ENCODE data around the gene GALNT10. TPM values are rescaled to one million over a fixed set of nuclear protein-coding genes. Genes with fewer than 3 reads are reported as not detected.

Gene GALNT10
- total and polyA plus RNA-seq, 2 of the 8 experiments (the other 6 are each of a cell fraction or from before 2014, with no cell fraction given): 4.6 to 15.5 TPM

GRCh38 chr5:154364771-154365170 lies 174.2 kb downstream of the GALNT10 start:
- no peak overlapping the region for H4K91ac ChIP-seq (replicated peaks; ENCODE audit: insufficient read length, low read length)

More at GRCh38 chr5:154364771-154365170, 174.2 kb downstream of the GALNT10 start:
- FAIRE-seq (no peak), DNase-seq (ENCODE audit: low read depth in 1 of 2, low spot score in 2 of 2) (no peak)
- Histone ChIP-seq H2BK120ac (replicated peaks; ENCODE audit: low read depth, low read length) (no peak overlapping the region), H2BK12ac (ENCODE audit: low read depth, low read length) (no peak overlapping the region), H4K8ac (ENCODE audit: extremely low read depth, insufficient read depth, low read length) (no peak overlapping the region), H3K56ac (replicated peaks; ENCODE audit: insufficient read length, low read depth, low read length) (no peak overlapping the region), H3K27me3 (replicated peaks in 1 of 4; ENCODE audit: control insufficient read depth in 3 of 4, extremely low read depth in 1 of 4, insufficient read depth in 3 of 4, low read length in 3 of 4) (0 out of 7 replicates have a peak, but pooled peaks cover 0 to 2% (median 0%) of the 10 kb centered on the region in 4 experiments), H3K4me2 (ENCODE audit: insufficient read depth in 1 of 2, low read depth in 2 of 2, low read length in 2 of 2) (no peak overlapping the region), H3K4me1 (replicated peaks in 1 of 4; ENCODE audit: control insufficient read depth in 3 of 4, insufficient read depth in 4 of 4, low read length in 3 of 4) (peaks cover 2 to 7% (median 5%) of the 10 kb centered on the region in 4 experiments; a peak in 6 of 7 replicates), H3K9ac (replicated peaks in 1 of 4; ENCODE audit: extremely low read depth in 1 of 4, low read depth in 3 of 4, low read length in 3 of 4) (no peak overlapping the region), H3K23ac (ENCODE audit: insufficient read length) (no peak overlapping the region), H3K14ac (ENCODE audit: insufficient read length) (no peak overlapping the region), H2BK5ac (ENCODE audit: low read depth, low read length) (no peak overlapping the region), H2AFZ (ENCODE audit: low read length) (no peak overlapping the region), H2BK15ac (ENCODE audit: low read length) (no peak overlapping the region), H3K4ac (replicated peaks; ENCODE audit: insufficient read length, low read depth, low read length) (no peak overlapping the region), H3K4me3 (ENCODE audit: extremely low read depth in 1 of 4, insufficient read depth in 2 of 4, low read depth in 3 of 4, low read length in 4 of 4) (no peak overlapping the region), H3K79me2 (ENCODE audit: control insufficient read depth in 1 of 2, insufficient read depth in 2 of 2, low read length in 2 of 2) (no peaks in the 10 kb centered on the region), H3K36me3 (ENCODE audit: control insufficient read depth in 2 of 4, insufficient read depth in 4 of 4, low read length in 3 of 4) (no peaks in the 10 kb centered on the region), H4K5ac (ENCODE audit: insufficient read length, low read depth, low read length) (no peak overlapping the region), H2AK5ac (ENCODE audit: low read depth, low read length) (no peak overlapping the region), H3K27ac (ENCODE audit: low read depth, low read length) (no peak overlapping the region), H4K20me1 (replicated peaks in 1 of 2; ENCODE audit: control insufficient read depth in 1 of 2, insufficient read depth in 2 of 2, low read length in 2 of 2) (no peaks in the 10 kb centered on the region), H2BK20ac (ENCODE audit: low read length) (no peak overlapping the region), H3K79me1 (ENCODE audit: low read depth, low read length) (no peaks in the 10 kb centered on the region), H3K23me2 (ENCODE audit: low read depth, low read length) (no peaks in the 10 kb centered on the region), H3K9me3 (ENCODE audit: insufficient read depth in 2 of 2, low read depth in 1 of 2, low read length in 1 of 2) (no peaks in the 10 kb centered on the region), H3K18ac (ENCODE audit: extremely low read depth, low read length) (no peak overlapping the region)
- no peak for TF ChIP-seq SP2 (IDR thresholded peaks at IDR 0.05; ENCODE audit: low read length)
- no peak for TF ChIP-seq SIRT6 (IDR thresholded peaks at IDR 0.05; ENCODE audit: low read length)
- ChIA-PET CTCF (ENCODE audit: partially characterized antibody) (interaction anchor here (1.0 kb wide), 1 partner anchor 58 kb away, joined by 3 read pairs; no protein-coding TSS in a partner anchor), POLR2A (ENCODE audit: partially characterized antibody) (no interaction called here)
- 92% methylated on average over 2 of the region's 2 CpGs; no CpG with 5 or more reads in 1 of the 2 experiments for WGBS, 2 experiments (ENCODE audit: extremely low coverage in 1 of 2, insufficient coverage in 1 of 2, insufficient read length in 1 of 2, insufficient replicate concordance in 2 of 2, low coverage in 1 of 2, low lambda C conversion rate in 2 of 2, missing lambda C conversion rate in 1 of 2)
